Vagina (tissue), 2 donors: Measurements from ENCODE around the gene PRKAG2.

Source experiments
- POLR2AphosphoS5 ChIP-seq, 2 donors: sonication (generic); formaldehyde crosslinking; IDR thresholded peaks; one replicate each; pipeline ENCODE4 v1.9.0; 2017; ENCODE audit warnings: antibody characterized with exemption in 2 of 2, mild to moderate bottlenecking in 2 of 2, low read depth in 1 of 2; ENCODE audit not compliant: insufficient read depth in 1 of 2
- TF ChIP-seq, protein P1 (sequence below), 3 experiments: fragments of 450-650 bp in 2 of 3; fragments of 200-600 bp in 1 of 3; sonication (generic) in 1 of 3; IDR thresholded peaks; one replicate each; pipeline ENCODE4 v1.5.1; 2017 to 2019; ENCODE audit warnings: antibody characterized with exemption in 3 of 3, mild to moderate bottlenecking in 2 of 3, moderate library complexity in 2 of 3

DNA sequence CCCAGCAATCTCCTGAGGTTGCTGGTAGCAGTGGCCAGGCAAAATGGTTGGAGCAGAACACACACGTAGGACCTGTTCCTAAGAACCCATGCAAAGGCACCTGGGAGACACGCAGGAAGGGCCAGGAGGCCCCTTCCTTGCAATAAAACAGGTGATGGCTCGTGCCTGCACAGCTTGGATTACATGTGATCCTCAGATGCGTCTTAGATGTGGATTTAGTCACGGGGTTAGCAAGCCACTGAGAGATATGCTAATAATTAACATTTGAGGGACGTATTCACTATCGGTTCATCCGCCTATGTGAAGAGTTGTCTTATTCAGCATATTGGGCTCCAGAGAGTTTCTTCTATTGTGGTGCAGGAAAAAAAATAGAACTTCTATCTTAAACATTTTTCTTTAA is 352.6 kb downstream of the PRKAG2 start:
- TF ChIP-seq POLR2AphosphoS5 (IDR thresholded peaks at IDR 0.05; ENCODE audit: insufficient read depth in 1 of 2, low read depth in 1 of 2), result no peak
- TF ChIP-seq, protein P1, sequence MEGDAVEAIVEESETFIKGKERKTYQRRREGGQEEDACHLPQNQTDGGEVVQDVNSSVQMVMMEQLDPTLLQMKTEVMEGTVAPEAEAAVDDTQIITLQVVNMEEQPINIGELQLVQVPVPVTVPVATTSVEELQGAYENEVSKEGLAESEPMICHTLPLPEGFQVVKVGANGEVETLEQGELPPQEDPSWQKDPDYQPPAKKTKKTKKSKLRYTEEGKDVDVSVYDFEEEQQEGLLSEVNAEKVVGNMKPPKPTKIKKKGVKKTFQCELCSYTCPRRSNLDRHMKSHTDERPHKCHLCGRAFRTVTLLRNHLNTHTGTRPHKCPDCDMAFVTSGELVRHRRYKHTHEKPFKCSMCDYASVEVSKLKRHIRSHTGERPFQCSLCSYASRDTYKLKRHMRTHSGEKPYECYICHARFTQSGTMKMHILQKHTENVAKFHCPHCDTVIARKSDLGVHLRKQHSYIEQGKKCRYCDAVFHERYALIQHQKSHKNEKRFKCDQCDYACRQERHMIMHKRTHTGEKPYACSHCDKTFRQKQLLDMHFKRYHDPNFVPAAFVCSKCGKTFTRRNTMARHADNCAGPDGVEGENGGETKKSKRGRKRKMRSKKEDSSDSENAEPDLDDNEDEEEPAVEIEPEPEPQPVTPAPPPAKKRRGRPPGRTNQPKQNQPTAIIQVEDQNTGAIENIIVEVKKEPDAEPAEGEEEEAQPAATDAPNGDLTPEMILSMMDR (IDR thresholded peaks at IDR 0.05), result no peak
